GM21390 (cell line): ENCODE measurements around the gene C1orf74.

Experiments
- ATAC-seq: cut with Tn5 transposase; IDR thresholded peaks from one replicate; pipeline ENCODE4 v1.9.1; 2021; ENCODE audit not compliant: unreplicated experiment

C1orf74 gene

GRCh38 chr1:209747580-209748262, 36.6 kb downstream of the C1orf74 start:
- ATAC-seq, result peak; percentile 65

- no peak for ATAC-seq
These were observed 37.8 kb downstream of the C1orf74 start for GRCh38 chr1:209746451-209747165.

- ATAC-seq, result no peak
These were observed 41.2 kb downstream of the C1orf74 start for GRCh38 chr1:209743145-209743482.

GRCh38 chr1:209742409-209743144, 41.8 kb downstream of the C1orf74 start:
- ATAC-seq, result no peak

GRCh38 chr1:209741889-209742288, 42.5 kb downstream of the C1orf74 start:
- no peak for ATAC-seq

GRCh38 chr1:209741193-209741592, 43.2 kb downstream of the C1orf74 start:
- no peak for ATAC-seq

GRCh38 chr1:209738270-209738669, 46.1 kb downstream of the C1orf74 start:
- ATAC-seq, result no peak

GRCh38 chr1:209737118-209737505, 47.2 kb downstream of the C1orf74 start:
- ATAC-seq, result no peak

GRCh38 chr1:209736490-209737117, 47.8 kb downstream of the C1orf74 start:
- ATAC-seq, result no peak

- ATAC-seq, result no peak
These were observed 50.8 kb downstream of the C1orf74 start for GRCh38 chr1:209733409-209734192.

- no peak for ATAC-seq
These were observed 51.6 kb downstream of the C1orf74 start for GRCh38 chr1:209732725-209733124.

GRCh38 chr1:209729436-209729835, 54.9 kb downstream of the C1orf74 start:
- no peak for ATAC-seq
